OCI-LY1 (cell line): ENCODE measurements around the gene RHOBTB3.

Experiments used
- H2AFZ ChIP-seq: fragments of 200-600 bp; sonication (generic), shearing (Covaris generic); 2 replicates; pipeline ENCODE4 v1.6.0; 2014; ENCODE audit warnings: antibody characterized with exemption, mild to moderate bottlenecking, low read length
- H3F3A ChIP-seq: fragments of 200-600 bp; sonication (generic), shearing (Covaris generic); 2 replicates; pipeline ENCODE4 v1.6.0; 2014; ENCODE audit warnings: mild to moderate bottlenecking, antibody characterized with exemption, low read length, moderate library complexity; ENCODE audit not compliant: insufficient read depth
- H3K27ac ChIP-seq: fragments of 200-600 bp; sonication (generic); 2 replicates; pipeline ENCODE4 v1.5.1; 2014; ENCODE audit warnings: low read length, mixed run types, mild to moderate bottlenecking, low read depth; ENCODE audit not compliant: poor library complexity, severe bottlenecking
- H3K27me3 ChIP-seq: fragments of 200-600 bp; sonication (generic); 2 replicates; pipeline ENCODE4 v1.6.0; 2014; ENCODE audit warnings: antibody characterized with exemption, mild to moderate bottlenecking, low read length, moderate library complexity; ENCODE audit not compliant: insufficient read depth
- H3K36me3 ChIP-seq: fragments of 200-600 bp; sonication (generic); 2 replicates; pipeline ENCODE4 v1.6.1; 2014; ENCODE audit warnings: mild to moderate bottlenecking, antibody characterized with exemption, low read length, moderate library complexity, mixed read lengths; ENCODE audit not compliant: insufficient read depth
- H3K4me1 ChIP-seq: fragments of 200-600 bp; sonication (generic); 2 replicates; pipeline ENCODE4 v1.5.1; 2014; ENCODE audit warnings: mild to moderate bottlenecking, low read length, moderate library complexity; ENCODE audit not compliant: insufficient read depth, severe bottlenecking
- H3K4me2 ChIP-seq: fragments of 200-600 bp; sonication (generic), shearing (Covaris generic); 2 replicates; pipeline ENCODE4 v1.6.1; 2014; ENCODE audit warnings: low read length
- H3K4me3 ChIP-seq: fragments of 200-600 bp; sonication (generic); 2 replicates; pipeline ENCODE4 v1.5.1; 2014; ENCODE audit warnings: low read length, low read depth, mild to moderate bottlenecking, mixed read lengths; ENCODE audit not compliant: poor library complexity, severe bottlenecking
- H3K79me2 ChIP-seq: fragments of 200-600 bp; shearing (Covaris generic); 2 replicates; pipeline ENCODE4 v1.6.1; 2016; ENCODE audit warnings: mixed run types, low read length, mixed read lengths; ENCODE audit not compliant: insufficient read depth
- H3K9ac ChIP-seq: fragments of 200-600 bp; sonication (generic), shearing (Covaris generic); 2 replicates; pipeline ENCODE4 v1.6.1; 2014; ENCODE audit warnings: mild to moderate bottlenecking, low read length, mixed read lengths
- H3K9me2 ChIP-seq: fragments of 200-600 bp; sonication (generic), shearing (Covaris generic); 2 replicates; pipeline ENCODE4 v1.6.1; 2014; ENCODE audit warnings: low read depth, mild to moderate bottlenecking, low read length, mixed read lengths
- H3K9me3 ChIP-seq: fragments of 200-600 bp; shearing (Covaris generic); 2 replicates; pipeline ENCODE4 v1.6.1; 2014; ENCODE audit warnings: low read length, mixed read lengths
- H4K20me1 ChIP-seq: fragments of 200-600 bp; sonication (generic), shearing (Covaris generic); 2 replicates; pipeline ENCODE4 v1.6.0; 2016; ENCODE audit warnings: mild to moderate bottlenecking, low read length; ENCODE audit not compliant: insufficient read depth
- EZH2 ChIP-seq: fragments of 200-600 bp; sonication (generic), shearing (Covaris generic); IDR thresholded peaks from 2 replicates; pipeline ENCODE4 v1.8.0; 2017; ENCODE audit warnings: borderline replicate concordance, mixed run types, mild to moderate bottlenecking, antibody characterized with exemption, low read length, moderate library complexity, mixed read lengths
- TF ChIP-seq, protein P1 (sequence below): fragments of 200-600 bp; sonication (generic), shearing (Covaris generic); IDR thresholded peaks from 2 replicates; pipeline ENCODE4 v1.5.1; 2017; ENCODE audit warnings: mild to moderate bottlenecking, antibody characterized with exemption, low read length, moderate library complexity, mixed read lengths

Gene RHOBTB3

DNA sequence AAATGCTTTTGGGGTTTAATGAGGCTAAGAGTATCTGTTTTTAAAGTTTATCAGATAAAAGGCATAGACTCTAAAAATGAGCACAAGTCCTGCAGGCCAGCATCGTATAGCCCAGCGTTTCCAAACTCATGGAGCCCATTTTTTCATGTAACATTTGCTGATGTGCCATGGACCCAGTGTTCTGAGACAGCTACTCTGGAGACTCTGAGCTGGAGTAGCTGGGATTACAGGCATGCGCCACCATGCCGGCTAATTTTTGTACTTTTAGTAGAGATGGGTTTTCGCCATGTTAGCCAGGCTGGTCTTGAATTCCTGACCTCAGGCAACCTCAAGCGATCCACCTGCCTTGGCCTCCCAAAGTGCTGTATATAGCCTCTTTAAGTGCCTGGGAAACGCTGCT is 75.6 kb downstream of the RHOBTB3 start:
- no peaks in the 10 kb centered on the region; the same call in 1 of the 2 replicates for H3K36me3 ChIP-seq
- no peaks in the 10 kb centered on the region for H3K9me2 ChIP-seq
- H3K27ac ChIP-seq = no peak overlapping the region
- H3K4me3 ChIP-seq = no peak overlapping the region
- H3K9me3 ChIP-seq = no peaks in the 10 kb centered on the region
- H4K20me1 ChIP-seq = no peaks in the 10 kb centered on the region
- peaks cover 18% of the 10 kb centered on the region for H3K4me1 ChIP-seq
- TF ChIP-seq, protein P1, sequence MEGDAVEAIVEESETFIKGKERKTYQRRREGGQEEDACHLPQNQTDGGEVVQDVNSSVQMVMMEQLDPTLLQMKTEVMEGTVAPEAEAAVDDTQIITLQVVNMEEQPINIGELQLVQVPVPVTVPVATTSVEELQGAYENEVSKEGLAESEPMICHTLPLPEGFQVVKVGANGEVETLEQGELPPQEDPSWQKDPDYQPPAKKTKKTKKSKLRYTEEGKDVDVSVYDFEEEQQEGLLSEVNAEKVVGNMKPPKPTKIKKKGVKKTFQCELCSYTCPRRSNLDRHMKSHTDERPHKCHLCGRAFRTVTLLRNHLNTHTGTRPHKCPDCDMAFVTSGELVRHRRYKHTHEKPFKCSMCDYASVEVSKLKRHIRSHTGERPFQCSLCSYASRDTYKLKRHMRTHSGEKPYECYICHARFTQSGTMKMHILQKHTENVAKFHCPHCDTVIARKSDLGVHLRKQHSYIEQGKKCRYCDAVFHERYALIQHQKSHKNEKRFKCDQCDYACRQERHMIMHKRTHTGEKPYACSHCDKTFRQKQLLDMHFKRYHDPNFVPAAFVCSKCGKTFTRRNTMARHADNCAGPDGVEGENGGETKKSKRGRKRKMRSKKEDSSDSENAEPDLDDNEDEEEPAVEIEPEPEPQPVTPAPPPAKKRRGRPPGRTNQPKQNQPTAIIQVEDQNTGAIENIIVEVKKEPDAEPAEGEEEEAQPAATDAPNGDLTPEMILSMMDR = no peak
- TF ChIP-seq EZH2 = no peak
- no peaks in the 10 kb centered on the region for H3K27me3 ChIP-seq
- H3K79me2 ChIP-seq = no peaks in the 10 kb centered on the region
- no peak overlapping the region for H2AFZ ChIP-seq
- no peaks in the 10 kb centered on the region for H3F3A ChIP-seq
- H3K9ac ChIP-seq = no peak overlapping the region
- H3K4me2 ChIP-seq = no peak overlapping the region

DNA sequence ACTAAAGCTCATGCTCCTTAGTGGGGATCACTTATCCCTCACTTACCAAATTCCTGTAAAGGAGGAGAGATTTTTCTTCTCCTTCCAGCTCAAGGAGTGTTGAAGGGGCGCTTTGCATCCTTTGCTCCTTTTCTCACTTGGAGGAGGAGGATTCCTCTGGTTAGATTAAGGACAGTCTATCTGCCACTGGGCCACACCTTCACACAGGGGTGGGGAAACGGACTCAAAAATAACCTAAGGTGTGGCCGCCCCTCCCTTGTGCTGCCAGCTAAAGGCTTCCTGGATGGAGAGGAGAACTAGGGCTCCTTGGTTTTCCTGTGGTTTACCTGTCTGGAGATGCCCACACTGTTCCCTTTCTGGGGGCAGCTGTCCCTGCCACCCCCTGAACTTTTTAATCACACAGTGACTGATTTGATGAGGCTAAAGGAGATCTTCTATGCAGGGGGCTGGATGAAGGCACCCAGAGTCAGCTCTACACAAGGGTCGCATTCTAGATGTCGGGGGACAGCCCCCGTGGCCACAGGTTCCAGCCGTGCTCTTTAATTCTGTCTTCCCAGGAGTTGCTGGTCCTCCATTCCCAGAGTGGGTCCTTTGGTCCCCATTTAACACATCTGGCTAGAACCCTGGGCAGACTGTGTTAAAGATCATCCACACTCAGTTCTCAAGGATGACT is 77.0 kb downstream of the RHOBTB3 start:
- H3K27me3 ChIP-seq = no peaks in the 10 kb centered on the region
- no peaks in the 10 kb centered on the region; the same call in 1 of the 2 replicates for H3K36me3 ChIP-seq
- H3K9me3 ChIP-seq = no peaks in the 10 kb centered on the region
- peak overlapping the region; percentile 53 for H3K4me2 ChIP-seq
- no peak overlapping the region for H2AFZ ChIP-seq
- H3F3A ChIP-seq = no peaks in the 10 kb centered on the region
- no peaks in the 10 kb centered on the region for H4K20me1 ChIP-seq
- peaks cover 18% of the 10 kb centered on the region for H3K4me1 ChIP-seq
- no peak for TF ChIP-seq EZH2
- TF ChIP-seq, protein P1 = no peak
- no peaks in the 10 kb centered on the region for H3K79me2 ChIP-seq
- H3K27ac ChIP-seq = no peak overlapping the region
- H3K4me3 ChIP-seq = no peak overlapping the region
- no peaks in the 10 kb centered on the region for H3K9me2 ChIP-seq
- H3K9ac ChIP-seq = no peak overlapping the region

DNA sequence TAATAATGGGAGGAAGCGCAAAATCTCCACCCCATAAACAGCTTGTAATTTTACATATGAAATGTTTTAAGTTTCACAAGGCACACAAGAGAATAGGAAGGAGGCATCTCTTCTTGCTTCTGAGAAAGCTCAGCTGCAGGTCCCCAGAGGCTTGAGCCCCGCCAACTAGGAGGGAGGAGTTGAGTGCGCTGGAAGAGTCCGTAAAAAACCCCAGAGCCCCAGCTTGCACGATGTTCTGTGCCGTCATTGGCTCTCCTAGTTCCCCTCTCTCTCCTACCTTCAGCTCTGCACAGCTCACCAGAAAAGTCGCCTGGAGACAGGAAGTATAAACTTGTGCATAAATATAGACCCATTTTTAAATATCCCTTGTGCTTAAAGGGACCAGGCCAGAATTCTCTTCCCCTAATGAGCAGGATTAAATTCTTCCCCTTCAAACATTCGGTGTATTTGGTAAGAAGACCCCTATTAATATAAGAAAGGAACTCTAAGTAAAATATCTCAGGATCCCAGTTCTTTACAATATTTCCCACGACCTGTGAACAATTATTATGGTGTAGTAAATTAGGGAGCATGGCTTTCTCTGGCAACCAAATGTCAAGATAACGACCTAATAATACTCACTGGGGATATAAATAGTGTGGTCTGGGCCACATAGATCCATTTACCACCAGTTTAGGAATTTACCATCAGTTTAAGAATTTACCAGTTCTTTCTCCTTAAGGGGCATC is 77.7 kb downstream of the RHOBTB3 start:
- no peak for TF ChIP-seq EZH2
- TF ChIP-seq, protein P1 = no peak
- H3K9me3 ChIP-seq = no peaks in the 10 kb centered on the region
- no peaks in the 10 kb centered on the region for H3K27me3 ChIP-seq
- peak overlapping the region; percentile 1 for H3K27ac ChIP-seq
- peaks cover 18% of the 10 kb centered on the region for H3K4me1 ChIP-seq
- no peaks in the 10 kb centered on the region; the same call in 1 of the 2 replicates for H3K36me3 ChIP-seq
- H3F3A ChIP-seq = no peaks in the 10 kb centered on the region
- H4K20me1 ChIP-seq = no peaks in the 10 kb centered on the region
- H2AFZ ChIP-seq = no peak overlapping the region
- H3K4me2 ChIP-seq = peak overlapping the region; percentile 53
- no peaks in the 10 kb centered on the region for H3K79me2 ChIP-seq
- H3K9me2 ChIP-seq = no peaks in the 10 kb centered on the region
- H3K9ac ChIP-seq = no peak overlapping the region
- H3K4me3 ChIP-seq = no peak overlapping the region
